ENCODE data around the gene TBC1D14. TPM values are rescaled to one million over a fixed set of nuclear protein-coding genes. Genes with fewer than 3 reads are reported as not detected.

Gene TBC1D14, protein sequence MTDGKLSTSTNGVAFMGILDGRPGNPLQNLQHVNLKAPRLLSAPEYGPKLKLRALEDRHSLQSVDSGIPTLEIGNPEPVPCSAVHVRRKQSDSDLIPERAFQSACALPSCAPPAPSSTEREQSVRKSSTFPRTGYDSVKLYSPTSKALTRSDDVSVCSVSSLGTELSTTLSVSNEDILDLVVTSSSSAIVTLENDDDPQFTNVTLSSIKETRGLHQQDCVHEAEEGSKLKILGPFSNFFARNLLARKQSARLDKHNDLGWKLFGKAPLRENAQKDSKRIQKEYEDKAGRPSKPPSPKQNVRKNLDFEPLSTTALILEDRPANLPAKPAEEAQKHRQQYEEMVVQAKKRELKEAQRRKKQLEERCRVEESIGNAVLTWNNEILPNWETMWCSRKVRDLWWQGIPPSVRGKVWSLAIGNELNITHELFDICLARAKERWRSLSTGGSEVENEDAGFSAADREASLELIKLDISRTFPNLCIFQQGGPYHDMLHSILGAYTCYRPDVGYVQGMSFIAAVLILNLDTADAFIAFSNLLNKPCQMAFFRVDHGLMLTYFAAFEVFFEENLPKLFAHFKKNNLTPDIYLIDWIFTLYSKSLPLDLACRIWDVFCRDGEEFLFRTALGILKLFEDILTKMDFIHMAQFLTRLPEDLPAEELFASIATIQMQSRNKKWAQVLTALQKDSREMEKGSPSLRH
- polyA plus RNA-seq (2013, experiment 1 of 2; ENCODE audit: insufficient read length): 22.3 TPM
- polyA plus RNA-seq (2013, experiment 2 of 2; ENCODE audit: insufficient read length): 22.5 TPM

DNA sequence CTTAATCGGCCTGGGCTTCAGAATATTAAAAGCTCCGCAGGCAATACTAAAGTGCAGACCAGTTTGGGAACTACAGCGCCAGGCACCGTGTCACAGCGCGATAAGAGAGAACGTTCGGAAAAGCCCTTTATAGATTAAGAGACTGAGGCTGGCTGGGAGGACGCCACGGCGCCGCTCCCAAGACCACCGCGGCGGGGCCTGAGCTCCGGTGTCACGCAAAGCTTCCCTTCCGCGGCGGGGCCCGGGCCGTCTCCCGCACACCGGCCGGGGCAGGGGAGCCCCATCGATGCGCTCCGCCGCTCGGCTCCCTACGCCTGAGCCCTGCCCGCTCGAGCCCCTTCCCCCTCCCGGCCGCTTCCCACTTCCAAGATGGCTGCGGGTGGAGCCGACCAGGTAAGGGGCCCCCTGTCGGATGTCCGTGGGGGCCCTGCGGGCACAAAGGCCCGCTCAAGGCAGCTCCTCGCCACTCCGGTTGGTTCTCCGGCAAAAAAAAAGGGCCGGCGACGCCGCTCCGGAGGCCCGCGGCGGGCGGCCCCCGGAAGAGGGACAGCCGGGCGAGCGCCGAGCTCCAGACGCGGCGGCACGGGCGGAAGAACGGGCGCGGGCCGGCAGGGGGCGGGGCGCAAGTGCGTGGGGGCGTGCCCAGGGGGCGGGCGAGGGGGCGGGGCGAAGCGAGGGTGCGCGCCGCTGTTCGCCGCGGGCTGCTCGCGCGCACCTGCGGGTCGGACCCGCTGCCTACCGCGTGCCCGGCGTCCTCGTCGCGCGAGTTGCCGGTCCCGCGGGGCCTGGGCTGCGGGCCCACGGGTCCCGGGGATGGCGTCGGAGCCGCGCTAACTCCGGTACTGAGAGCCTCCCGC lies at the start of gene TBC1D14:
TSS of gene TBC1D14 (plus strand) at position 714 of the 857 bp plus-strand sequence. CDS start 13,564 bp downstream, outside the sequence.
- DNase-seq: peak; percentile 85

DNA sequence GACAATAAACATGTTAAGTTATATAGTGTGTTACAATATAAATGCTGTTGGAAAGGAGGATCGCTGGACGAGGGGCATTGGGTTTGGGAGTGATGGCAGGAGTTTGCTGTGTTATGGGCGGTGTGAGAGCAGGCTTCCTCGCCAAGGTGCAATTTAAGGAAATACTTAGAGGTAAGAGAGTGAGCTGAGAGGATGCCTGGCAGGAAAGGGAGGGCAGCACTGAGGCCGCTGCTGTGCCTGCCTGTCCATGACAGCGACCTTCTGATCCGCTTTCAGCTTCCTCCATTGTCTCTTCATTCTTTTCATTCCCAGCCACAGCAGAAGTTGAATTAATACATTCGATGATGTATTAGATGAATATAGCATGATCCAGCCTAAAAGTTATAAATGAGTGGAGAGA lies 41.2 kb upstream of the TBC1D14 start:
- DNase-seq: no peak

DNA sequence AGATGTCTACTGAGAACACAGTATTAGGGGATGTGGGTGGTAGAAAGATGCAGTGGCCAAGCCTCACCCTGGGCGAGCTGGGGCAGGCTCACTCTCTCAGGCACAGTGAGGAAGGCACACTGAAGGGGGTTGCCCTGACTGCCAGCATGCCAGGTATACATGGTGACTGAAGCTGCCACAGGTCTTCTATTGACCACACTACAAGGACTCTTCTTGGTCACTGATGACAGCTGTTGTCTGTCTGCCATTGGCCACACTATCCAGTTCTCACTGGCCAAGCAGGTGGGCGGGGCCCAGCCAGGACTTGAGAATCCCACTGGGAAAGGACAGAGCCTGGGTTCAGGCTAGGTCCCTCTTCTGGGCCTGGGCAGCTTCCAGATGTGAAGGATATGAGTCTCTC lies 39.7 kb upstream of the TBC1D14 start:
- no peak for DNase-seq

DNA sequence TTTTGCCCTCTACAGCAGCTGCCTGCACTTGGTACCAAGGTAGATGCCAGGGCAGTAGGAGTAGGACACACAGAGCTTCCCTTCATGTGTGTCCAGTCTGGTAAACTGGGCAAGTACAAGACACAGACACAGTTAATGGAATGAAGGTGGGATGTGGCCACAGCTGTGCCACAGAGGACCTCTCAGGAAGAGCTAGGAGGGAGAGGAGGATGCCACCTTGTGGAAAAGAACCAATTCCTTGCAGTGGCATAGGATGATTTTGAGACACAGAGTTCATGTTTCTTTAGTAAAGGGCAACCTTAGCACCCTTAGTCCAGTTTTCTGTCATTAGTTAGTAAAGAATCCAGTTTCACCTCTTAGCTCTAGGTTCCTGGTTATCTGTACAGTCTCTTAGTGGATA lies 36.3 kb upstream of the TBC1D14 start:
- DNase-seq: peak; percentile 13

DNA sequence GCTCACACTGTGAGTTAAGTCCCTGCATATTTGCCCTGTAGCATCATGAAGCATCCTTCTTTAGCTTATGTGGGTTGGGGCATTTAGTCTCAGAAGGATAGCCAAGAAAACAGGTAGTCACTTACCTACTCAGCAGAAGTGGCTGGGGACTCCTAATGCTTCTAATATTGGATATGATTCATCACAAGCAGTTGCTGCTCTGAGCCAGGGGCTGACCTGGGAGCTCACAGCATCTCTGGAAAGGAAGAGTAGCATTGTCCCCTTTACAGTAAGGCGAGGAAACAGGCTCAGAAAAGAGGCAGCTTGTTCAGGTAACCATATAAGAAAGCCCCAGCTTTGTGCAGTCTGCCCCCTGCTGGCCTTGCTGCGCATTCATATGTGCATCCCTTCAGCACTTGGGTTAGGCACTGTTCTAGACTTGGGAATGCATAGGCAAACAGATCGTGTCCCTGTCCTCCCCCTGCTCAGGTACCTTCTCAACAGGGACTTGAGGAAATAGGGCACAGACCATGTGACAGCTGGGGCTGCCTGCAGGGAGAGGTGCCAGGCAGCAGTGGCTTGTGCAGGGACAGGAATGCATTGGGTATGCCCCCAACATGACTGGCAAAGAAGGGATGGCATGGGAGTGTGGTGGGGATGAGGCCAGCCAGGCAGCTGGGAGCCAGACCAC lies 35.7 kb upstream of the TBC1D14 start:
- peak; percentile 48 for DNase-seq

DNA sequence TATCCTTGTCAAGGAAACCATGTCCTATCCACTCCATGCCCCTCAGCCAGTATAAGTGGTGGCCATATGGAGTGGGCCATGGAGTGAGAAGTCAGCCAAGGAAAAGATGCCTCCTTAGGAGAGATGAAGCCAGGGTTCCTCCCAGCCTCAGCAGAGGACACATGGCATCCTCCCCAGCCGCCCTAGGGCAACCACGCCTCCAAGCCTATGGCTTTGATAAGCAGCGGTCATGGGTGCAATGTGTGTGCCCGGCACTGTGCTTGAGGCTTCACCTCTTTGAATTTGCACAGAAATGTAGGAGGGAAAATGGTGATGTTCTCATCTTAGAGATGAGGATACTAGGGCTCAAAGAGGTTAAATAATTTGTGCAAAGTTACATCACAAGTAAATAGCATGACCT lies 34.6 kb upstream of the TBC1D14 start:
- no peak for DNase-seq

DNA sequence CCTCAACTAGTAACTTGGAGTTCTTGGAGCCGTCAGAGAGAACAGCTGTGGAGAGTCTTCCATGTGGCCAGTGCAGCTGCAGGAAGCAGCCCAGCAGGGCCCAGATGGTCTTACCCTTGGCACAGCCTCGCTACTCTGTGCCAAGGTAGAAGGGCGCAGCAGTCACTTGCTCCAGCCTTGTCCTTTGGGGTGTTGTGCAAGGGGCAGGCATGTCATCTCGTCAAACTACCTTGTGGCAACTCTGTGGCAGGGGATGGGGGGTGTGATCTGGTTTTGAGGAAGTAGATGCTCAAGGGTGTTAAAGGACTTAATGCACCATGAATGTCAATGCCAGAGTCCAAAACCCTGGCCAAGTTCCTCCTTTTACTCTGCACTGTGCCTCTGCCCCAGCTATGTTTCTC lies 34.2 kb upstream of the TBC1D14 start:
- DNase-seq: no peak

DNA sequence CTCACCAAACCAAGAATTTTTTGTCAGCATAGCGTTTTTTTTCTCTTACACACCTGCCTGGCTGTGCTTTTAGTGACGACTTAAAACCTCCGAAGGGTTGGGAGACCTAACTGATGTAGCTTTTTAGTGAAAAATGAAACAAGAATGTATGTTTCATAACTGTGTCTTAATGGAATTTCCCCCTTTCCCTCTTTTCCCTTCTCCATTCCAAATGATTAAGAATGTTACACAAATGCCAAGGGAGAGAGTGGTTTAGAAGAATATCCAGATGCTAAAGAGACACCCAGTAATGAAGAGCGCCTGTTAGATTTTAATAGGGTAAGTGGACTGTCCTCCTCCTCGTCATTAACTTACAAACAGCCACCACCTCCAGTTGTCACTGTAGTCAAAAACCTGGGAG lies 33.2 kb upstream of the TBC1D14 start:
- no peak for DNase-seq

DNA sequence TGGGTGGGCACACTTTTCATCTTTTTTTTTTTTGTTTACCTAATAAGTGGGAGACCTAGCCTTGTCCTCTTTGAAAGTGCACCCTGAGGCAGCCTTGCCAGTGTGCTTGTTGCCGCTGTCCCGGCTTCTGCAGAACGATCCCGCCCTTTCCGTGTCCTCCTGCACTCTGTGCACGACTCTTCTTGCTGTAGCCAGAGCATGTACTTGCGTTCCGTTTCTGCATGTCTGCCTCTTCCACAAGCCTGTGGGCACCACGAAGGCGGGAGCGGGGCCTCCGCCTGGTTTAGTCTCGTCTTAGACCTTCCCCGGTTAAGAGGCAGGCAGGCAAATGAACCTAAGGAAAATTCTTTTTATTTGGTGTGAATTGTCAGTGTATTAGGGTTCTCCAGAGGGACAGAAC lies 32.6 kb upstream of the TBC1D14 start:
- DNase-seq: no peak

DNA sequence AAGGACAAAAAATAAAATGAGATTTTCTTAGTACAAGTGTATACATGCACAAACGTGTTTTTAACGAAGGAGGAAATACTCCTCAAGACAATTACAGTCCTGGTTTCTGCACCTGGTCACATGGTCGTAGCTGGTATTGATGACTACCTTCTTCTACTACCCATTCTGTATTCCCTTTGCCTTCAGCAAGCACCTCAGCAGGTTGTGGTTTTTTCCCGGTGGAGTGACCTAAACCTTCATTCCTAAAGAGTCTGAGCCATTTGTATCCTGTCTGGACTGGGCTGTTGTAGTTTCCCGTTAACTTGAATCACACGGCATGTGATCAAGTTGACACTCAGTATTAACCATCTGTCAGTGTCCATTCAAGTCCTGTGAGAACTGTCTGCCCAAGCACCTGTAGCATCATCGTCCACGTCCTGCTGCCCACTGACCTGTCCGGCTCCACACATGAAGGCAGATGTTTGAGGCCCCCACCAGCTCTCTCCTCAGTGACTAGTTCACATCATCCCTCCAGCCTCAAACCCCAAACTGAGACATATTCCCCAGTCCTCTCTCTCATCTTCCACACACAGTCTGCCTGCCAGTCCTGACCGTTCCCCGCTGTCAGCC lies 31.1 kb upstream of the TBC1D14 start:
- DNase-seq: no peak

DNA sequence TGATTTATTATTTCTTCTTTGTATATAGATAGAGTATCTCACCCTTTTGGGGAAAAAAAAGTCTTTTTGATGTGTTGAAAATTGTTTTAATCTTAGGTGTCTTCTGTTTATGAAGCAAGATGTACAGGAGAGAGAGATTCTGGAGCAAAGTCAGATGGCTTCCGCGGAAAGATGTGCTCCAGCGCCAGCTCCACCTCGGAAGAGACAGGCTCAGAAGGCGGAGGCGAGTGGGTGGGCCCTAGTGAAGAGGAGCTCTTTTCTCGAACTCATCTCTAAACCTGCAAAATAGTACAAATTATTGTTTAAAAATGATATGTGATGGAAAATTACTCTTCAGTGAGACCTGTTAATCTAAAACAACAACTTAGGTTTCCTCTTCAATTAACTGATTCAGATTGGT lies 28.9 kb upstream of the TBC1D14 start:
- DNase-seq: no peak

DNA sequence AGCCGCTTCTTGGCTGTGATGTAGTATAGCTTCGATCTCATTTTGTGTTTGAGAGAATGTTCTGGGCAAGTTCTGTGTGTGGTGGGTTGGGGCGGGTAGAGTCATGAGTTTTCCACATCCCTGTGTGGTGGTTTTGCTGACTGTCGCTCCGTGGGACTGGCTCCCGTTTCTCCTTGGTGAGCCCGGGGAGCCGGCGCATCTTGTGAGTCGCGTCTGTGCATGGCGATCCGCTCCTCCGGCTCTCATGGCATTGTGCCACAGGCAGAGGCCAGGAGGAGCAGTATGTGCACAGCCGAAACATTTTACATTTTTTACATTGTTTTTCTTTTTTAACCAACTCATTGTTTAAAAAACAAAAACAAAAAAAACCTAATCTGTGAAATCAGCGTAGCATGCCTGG lies 27.7 kb upstream of the TBC1D14 start:
- DNase-seq: no peak

DNA sequence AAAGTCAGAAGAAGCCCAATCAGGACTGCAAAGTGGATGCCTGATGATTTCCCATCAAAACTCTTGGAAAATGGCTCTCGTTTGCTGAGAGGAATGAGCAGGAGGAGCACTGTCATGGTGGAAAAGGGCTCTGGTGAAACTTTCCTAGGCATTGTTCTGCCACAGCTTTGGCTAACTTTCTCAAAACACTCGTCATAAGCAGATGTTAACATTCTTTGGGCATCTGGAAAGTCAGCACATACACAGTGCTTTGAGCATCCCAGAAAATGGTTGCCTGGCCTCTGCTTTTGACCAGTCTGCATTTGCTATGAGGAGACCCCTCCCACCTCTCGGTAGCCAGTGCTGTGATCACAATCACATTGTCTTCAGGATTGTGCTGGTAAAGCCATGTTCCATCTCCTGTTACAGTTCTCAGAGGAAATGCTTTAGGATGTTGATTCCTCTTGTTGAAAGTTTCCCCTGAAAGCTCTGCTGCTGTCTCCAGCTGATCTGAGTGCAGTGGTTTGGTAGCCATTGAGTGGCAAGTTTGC lies 25.2 kb upstream of the TBC1D14 start:
- DNase-seq: no peak

DNA sequence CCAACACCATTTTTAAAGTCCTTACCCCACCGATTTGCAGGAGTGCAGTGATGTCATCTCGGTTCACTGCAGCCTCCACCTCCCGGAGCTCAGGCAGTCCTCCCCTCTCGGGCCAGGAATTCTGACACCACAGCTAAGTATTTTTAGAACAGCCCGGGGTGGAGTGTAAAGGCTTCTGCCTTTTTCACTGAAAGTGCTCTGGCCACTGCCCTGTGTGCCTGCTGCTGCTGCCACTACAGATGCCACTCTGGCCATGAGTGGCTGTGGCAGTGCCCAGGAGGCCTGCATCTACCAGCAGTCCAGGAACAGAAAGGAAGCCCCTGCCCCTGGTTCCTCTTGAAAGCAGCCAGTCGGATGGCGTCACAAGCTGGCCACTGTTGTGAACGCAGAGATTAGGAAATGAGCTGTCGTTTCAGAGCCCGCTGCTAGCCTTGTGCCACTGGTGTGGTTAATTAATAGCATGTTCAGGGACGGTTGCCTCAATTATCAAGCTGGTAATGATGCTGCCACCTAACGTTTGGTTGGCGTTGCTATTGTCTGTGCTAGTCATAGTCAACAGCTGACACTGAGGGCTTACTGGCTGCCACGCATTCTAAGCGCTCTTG lies 23.6 kb upstream of the TBC1D14 start:
- peak; percentile 78 for DNase-seq

DNA sequence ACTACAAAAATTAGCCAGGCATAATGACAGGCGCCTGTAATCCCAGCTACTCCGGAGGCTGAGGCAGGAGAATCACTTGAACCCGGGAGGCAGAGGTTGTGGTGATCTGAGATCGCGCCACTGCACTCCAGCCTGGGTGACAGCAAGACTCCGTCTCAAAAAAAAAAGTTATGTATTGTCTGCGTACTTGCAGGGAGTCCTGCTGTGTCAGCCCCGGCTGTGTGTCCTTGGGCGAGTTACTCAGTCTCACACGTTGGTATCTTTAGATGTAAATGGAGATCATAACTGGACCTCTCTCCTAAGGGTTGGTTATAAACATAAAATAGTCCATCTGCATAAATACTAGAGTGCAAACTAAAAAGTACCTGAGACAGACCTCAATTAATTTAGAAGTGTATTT lies 22.7 kb upstream of the TBC1D14 start:
- no peak for DNase-seq

DNA sequence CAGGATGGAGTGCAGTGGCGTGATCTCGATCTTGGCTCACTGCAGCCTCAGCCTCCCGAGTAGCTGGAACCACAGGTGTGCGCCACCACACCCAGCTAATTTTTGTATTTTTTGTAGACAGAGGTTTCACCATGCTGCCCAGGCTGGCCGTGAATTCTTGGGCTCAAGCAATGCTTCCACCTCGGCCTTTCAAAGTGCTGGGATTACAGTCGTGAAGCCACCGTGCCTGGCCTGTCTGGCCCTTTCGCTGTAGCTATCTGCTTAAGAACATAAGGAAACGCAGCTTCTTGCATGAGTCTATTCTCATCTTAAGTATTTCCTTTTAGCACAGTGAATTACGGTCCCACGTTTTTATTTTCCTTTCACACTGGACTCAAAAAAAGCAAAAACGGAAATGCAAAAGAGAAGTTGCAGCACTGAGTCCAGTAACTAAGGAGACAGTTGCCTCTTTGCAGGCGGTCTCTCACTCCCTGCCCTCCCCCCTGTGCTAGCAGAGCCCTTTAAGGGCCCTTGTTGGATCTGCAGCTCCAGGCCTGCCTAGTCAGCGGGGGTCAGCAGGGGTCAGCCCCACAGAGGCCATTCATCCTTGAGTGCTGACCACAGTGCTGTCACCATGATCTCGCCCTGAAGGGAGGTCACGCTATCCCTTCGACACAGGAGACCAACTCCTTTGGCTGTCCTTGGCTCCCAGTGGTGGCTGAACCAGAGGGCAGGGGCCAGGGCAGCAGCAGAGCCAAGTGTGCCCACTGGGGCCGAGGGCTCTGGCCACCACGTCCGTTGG lies 21.8 kb upstream of the TBC1D14 start:
- no peak for DNase-seq

DNA sequence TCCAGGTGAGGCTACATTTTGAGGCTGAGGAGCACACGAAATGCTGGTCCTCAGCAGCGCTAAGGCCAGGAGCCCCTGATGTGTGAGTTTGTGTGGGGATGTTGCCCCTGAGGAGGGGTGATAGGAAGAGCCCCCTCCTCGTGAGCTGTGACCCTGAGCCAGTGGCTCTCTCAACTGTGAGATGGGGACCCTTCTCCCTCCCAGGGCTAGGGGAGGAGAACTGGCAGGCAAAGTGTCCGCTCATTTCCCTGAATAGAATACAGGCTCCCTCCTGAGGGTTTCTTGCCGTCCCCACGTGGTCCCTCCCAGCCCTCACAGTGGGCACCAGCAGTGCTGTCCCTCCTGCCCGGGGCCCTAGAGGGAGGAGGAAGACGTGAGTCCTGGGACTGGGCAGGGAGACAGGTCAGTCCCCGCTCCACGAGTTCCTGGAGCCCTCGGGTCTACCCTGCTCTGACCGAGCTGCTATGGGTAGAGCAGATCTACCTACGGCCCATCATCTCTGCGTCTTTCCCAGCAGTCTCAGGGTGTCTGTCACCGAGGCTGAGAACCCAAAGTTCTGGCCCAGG lies 21.0 kb upstream of the TBC1D14 start:
- DNase-seq: no peak

DNA sequence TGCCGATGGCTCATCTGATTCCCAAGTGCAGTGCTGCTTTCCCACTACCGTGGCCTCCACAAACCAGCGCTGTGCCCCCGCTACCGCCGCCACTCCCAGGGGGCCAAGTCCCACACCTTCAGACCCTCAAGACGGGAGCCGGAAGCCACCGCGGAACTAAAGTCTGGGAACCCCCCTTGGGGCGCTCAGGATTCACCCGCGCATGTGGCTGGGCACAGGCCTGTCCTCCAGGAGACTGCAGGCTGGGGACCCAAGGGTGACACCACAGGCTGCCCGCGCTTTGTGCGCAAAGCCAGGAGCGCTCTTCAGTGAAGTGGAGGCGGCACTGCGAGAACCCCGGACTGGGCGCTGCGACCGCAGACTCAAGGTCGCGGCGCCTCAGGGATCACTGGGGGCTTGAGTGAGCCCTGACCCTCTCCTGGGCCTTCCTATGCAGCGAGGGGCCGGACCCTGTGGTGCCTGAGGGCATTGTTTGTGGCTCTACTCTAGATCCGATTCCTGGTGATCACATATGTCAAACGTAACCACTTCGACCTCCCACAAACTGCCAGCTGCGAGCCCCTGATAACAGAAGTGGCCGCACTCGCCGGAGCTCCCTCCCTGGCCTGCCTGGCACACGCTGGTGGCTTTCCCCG lies 20.4 kb upstream of the TBC1D14 start:
- DNase-seq: no peak

DNA sequence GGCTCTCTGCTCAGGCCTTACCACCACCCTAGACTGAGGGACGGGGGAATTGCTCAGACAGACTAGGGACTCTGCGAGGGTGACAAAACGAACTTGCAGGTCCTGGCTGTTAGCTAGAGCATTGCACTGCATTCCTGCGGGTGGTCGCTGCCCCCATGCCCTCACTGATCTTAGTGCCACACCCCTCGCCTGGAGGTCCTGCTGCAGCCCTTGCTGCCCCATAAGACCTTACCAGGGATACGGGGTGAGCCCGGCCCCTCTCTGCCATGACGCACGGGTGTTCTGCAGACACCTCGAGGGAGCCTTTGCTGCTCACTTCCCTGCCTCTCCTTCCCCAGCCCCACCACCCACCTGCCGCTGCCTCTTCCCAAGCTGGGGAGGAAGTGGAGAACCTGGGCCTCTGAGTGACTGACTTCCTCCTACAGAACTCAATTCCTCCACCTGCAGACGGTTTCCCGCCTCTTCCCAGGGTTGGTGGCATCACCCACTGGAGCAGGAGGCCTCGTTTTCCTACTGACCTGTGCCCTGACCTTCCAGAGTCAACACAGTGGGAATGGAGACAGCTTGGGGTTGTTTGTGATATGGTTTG lies 19.8 kb upstream of the TBC1D14 start:
- DNase-seq: no peak

Measured in fibroblast of skin of back (primary cell).